ENCODE results near the gene LBH. TPM values are rescaled to one million over a fixed set of nuclear protein-coding genes. Genes with fewer than 3 reads are reported as not detected.

Gene LBH
- total RNA-seq, 1 donor from 2014 or later: 41.2 TPM

GRCh38 chr2:30270166-30270565 lies 38.8 kb downstream of the LBH start:
- Histone ChIP-seq H3K9me3 (ENCODE audit: control insufficient read depth in 3 of 3, low read length in 3 of 3) (no peaks in the 10 kb centered on the region), H3K9ac (ENCODE audit: low read depth in 1 of 3, low read length in 3 of 3) (no peak overlapping the region), H3K4me3 (ENCODE audit: low read length in 3 of 3) (no peak overlapping the region), H3K4me1 (ENCODE audit: control insufficient read depth in 3 of 3, insufficient read depth in 3 of 3, low read length in 3 of 3) (peaks cover 5 to 20% (median 8%) of the 10 kb centered on the region in 3 donors), H3K27ac (ENCODE audit: low read depth, low read length) (no peak overlapping the region), H3K27me3 (ENCODE audit: control insufficient read depth in 3 of 3, insufficient read depth in 3 of 3, low read length in 3 of 3) (no peaks in the 10 kb centered on the region), H3K36me3 (ENCODE audit: control insufficient read depth in 3 of 3, insufficient read depth in 3 of 3, low read length in 3 of 3) (no peaks in the 10 kb centered on the region)

GRCh38 chr2:30271301-30271700 lies 40.0 kb downstream of the LBH start:
- no peaks in the 10 kb centered on the region for H3K9me3 ChIP-seq (ENCODE audit: control insufficient read depth in 3 of 3, low read length in 3 of 3)
- no peaks in the 10 kb centered on the region for H3K27me3 ChIP-seq (ENCODE audit: control insufficient read depth in 3 of 3, insufficient read depth in 3 of 3, low read length in 3 of 3)
- no peak overlapping the region for H3K27ac ChIP-seq (ENCODE audit: low read depth, low read length)
- H3K4me3 ChIP-seq (ENCODE audit: low read length in 3 of 3): no peak overlapping the region
- H3K9ac ChIP-seq (ENCODE audit: low read depth in 1 of 3, low read length in 3 of 3): no peak overlapping the region
- H3K4me1 ChIP-seq (ENCODE audit: control insufficient read depth in 3 of 3, insufficient read depth in 3 of 3, low read length in 3 of 3): peaks cover 4 to 16% (median 5%) of the 10 kb centered on the region in 3 donors
- no peaks in the 10 kb centered on the region for H3K36me3 ChIP-seq (ENCODE audit: control insufficient read depth in 3 of 3, insufficient read depth in 3 of 3, low read length in 3 of 3)

GRCh38 chr2:30272286-30272685 lies 41.0 kb downstream of the LBH start:
- H3K27me3 ChIP-seq (ENCODE audit: control insufficient read depth in 3 of 3, insufficient read depth in 3 of 3, low read length in 3 of 3): no peaks in the 10 kb centered on the region
- H3K9ac ChIP-seq (ENCODE audit: low read depth in 1 of 3, low read length in 3 of 3): no peak overlapping the region
- no peaks in the 10 kb centered on the region for H3K9me3 ChIP-seq (ENCODE audit: control insufficient read depth in 3 of 3, low read length in 3 of 3)
- no peak overlapping the region for H3K27ac ChIP-seq (ENCODE audit: low read depth, low read length)
- H3K36me3 ChIP-seq (ENCODE audit: control insufficient read depth in 3 of 3, insufficient read depth in 3 of 3, low read length in 3 of 3): no peaks in the 10 kb centered on the region
- peaks cover 2 to 12% (median 5%) of the 10 kb centered on the region in 3 donors for H3K4me1 ChIP-seq (ENCODE audit: control insufficient read depth in 3 of 3, insufficient read depth in 3 of 3, low read length in 3 of 3)
- H3K4me3 ChIP-seq (ENCODE audit: low read length in 3 of 3): no peak overlapping the region

GRCh38 chr2:30272761-30273573 lies 41.6 kb downstream of the LBH start:
- Histone ChIP-seq H3K4me3 (ENCODE audit: low read length in 3 of 3) (no peak overlapping the region), H3K9me3 (ENCODE audit: control insufficient read depth in 3 of 3, low read length in 3 of 3) (no peaks in the 10 kb centered on the region), H3K9ac (ENCODE audit: low read depth in 1 of 3, low read length in 3 of 3) (no peak overlapping the region), H3K4me1 (ENCODE audit: control insufficient read depth in 3 of 3, insufficient read depth in 3 of 3, low read length in 3 of 3) (peaks cover 2 to 12% (median 5%) of the 10 kb centered on the region in 3 donors), H3K27me3 (ENCODE audit: control insufficient read depth in 3 of 3, insufficient read depth in 3 of 3, low read length in 3 of 3) (no peaks in the 10 kb centered on the region), H3K27ac (ENCODE audit: low read depth, low read length) (no peak overlapping the region), H3K36me3 (ENCODE audit: control insufficient read depth in 3 of 3, insufficient read depth in 3 of 3, low read length in 3 of 3) (no peaks in the 10 kb centered on the region)

- Histone ChIP-seq H3K9ac (ENCODE audit: low read depth in 1 of 3, low read length in 3 of 3) (no peak overlapping the region), H3K4me3 (ENCODE audit: low read length in 3 of 3) (no peak overlapping the region), H3K27ac (ENCODE audit: low read depth, low read length) (no peak overlapping the region), H3K4me1 (ENCODE audit: control insufficient read depth in 3 of 3, insufficient read depth in 3 of 3, low read length in 3 of 3) (peaks cover 2 to 9% (median 5%) of the 10 kb centered on the region in 3 donors), H3K27me3 (ENCODE audit: control insufficient read depth in 3 of 3, insufficient read depth in 3 of 3, low read length in 3 of 3) (no peaks in the 10 kb centered on the region), H3K36me3 (ENCODE audit: control insufficient read depth in 3 of 3, insufficient read depth in 3 of 3, low read length in 3 of 3) (no peaks in the 10 kb centered on the region), H3K9me3 (ENCODE audit: control insufficient read depth in 3 of 3, low read length in 3 of 3) (no peaks in the 10 kb centered on the region)
These were observed 42.2 kb downstream of the LBH start for GRCh38 chr2:30273574-30273929.

- Histone ChIP-seq H3K4me1 (ENCODE audit: control insufficient read depth in 3 of 3, insufficient read depth in 3 of 3, low read length in 3 of 3) (peaks cover 2 to 9% (median 5%) of the 10 kb centered on the region in 3 donors), H3K9me3 (ENCODE audit: control insufficient read depth in 3 of 3, low read length in 3 of 3) (no peaks in the 10 kb centered on the region), H3K27ac (ENCODE audit: low read depth, low read length) (no peak overlapping the region), H3K9ac (ENCODE audit: low read depth in 1 of 3, low read length in 3 of 3) (no peak overlapping the region), H3K36me3 (ENCODE audit: control insufficient read depth in 3 of 3, insufficient read depth in 3 of 3, low read length in 3 of 3) (no peaks in the 10 kb centered on the region), H3K27me3 (ENCODE audit: control insufficient read depth in 3 of 3, insufficient read depth in 3 of 3, low read length in 3 of 3) (no peaks in the 10 kb centered on the region), H3K4me3 (ENCODE audit: low read length in 3 of 3) (no peak overlapping the region)
These were observed 43.9 kb downstream of the LBH start for GRCh38 chr2:30275256-30275655.

- Histone ChIP-seq H3K9me3 (ENCODE audit: control insufficient read depth in 3 of 3, low read length in 3 of 3) (no peaks in the 10 kb centered on the region), H3K27me3 (ENCODE audit: control insufficient read depth in 3 of 3, insufficient read depth in 3 of 3, low read length in 3 of 3) (no peaks in the 10 kb centered on the region), H3K27ac (ENCODE audit: low read depth, low read length) (no peak overlapping the region), H3K4me3 (ENCODE audit: low read length in 3 of 3) (no peak overlapping the region), H3K4me1 (ENCODE audit: control insufficient read depth in 3 of 3, insufficient read depth in 3 of 3, low read length in 3 of 3) (peaks cover 2 to 9% (median 5%) of the 10 kb centered on the region in 3 donors), H3K36me3 (ENCODE audit: control insufficient read depth in 3 of 3, insufficient read depth in 3 of 3, low read length in 3 of 3) (no peaks in the 10 kb centered on the region), H3K9ac (ENCODE audit: low read depth in 1 of 3, low read length in 3 of 3) (no peak overlapping the region)
These were observed 45.1 kb downstream of the LBH start for GRCh38 chr2:30276455-30276911.

- H3K27ac ChIP-seq (ENCODE audit: low read depth, low read length): no peak overlapping the region
These were observed 46.2 kb downstream of the LBH start for GRCh38 chr2:30277582-30277981.

GRCh38 chr2:30278419-30278818 lies 47.1 kb downstream of the LBH start:
- no peaks in the 10 kb centered on the region for H3K27me3 ChIP-seq (ENCODE audit: control insufficient read depth in 3 of 3, insufficient read depth in 3 of 3, low read length in 3 of 3)
- H3K9me3 ChIP-seq (ENCODE audit: control insufficient read depth in 3 of 3, low read length in 3 of 3): no peaks in the 10 kb centered on the region
- H3K4me1 ChIP-seq (ENCODE audit: control insufficient read depth in 3 of 3, insufficient read depth in 3 of 3, low read length in 3 of 3): peaks cover 0 to 5% (median 3%) of the 10 kb centered on the region in 3 donors
- no peak overlapping the region for H3K4me3 ChIP-seq (ENCODE audit: low read length in 3 of 3)
- H3K27ac ChIP-seq (ENCODE audit: low read depth, low read length): no peak overlapping the region
- H3K9ac ChIP-seq (ENCODE audit: low read depth in 1 of 3, low read length in 3 of 3): no peak overlapping the region
- H3K36me3 ChIP-seq (ENCODE audit: control insufficient read depth in 3 of 3, insufficient read depth in 3 of 3, low read length in 3 of 3): no peaks in the 10 kb centered on the region

More at GRCh38 chr2:30277582-30277981, 46.2 kb downstream of the LBH start:
- H3K27me3 ChIP-seq (ENCODE audit: control insufficient read depth in 3 of 3, insufficient read depth in 3 of 3, low read length in 3 of 3): no peaks in the 10 kb centered on the region
- H3K9me3 ChIP-seq (ENCODE audit: control insufficient read depth in 3 of 3, low read length in 3 of 3): no peaks in the 10 kb centered on the region
- H3K9ac ChIP-seq (ENCODE audit: low read depth in 1 of 3, low read length in 3 of 3): no peak overlapping the region
- no peaks in the 10 kb centered on the region for H3K36me3 ChIP-seq (ENCODE audit: control insufficient read depth in 3 of 3, insufficient read depth in 3 of 3, low read length in 3 of 3)
- H3K4me3 ChIP-seq (ENCODE audit: low read length in 3 of 3): no peak overlapping the region
- peaks cover 2 to 9% (median 5%) of the 10 kb centered on the region in 3 donors for H3K4me1 ChIP-seq (ENCODE audit: control insufficient read depth in 3 of 3, insufficient read depth in 3 of 3, low read length in 3 of 3)

- no peaks in the 10 kb centered on the region for H3K9me3 ChIP-seq (ENCODE audit: control insufficient read depth in 3 of 3, low read length in 3 of 3)
- H3K27me3 ChIP-seq (ENCODE audit: control insufficient read depth in 3 of 3, insufficient read depth in 3 of 3, low read length in 3 of 3): no peaks in the 10 kb centered on the region
- H3K9ac ChIP-seq (ENCODE audit: low read depth in 1 of 3, low read length in 3 of 3): no peak overlapping the region
- no peak overlapping the region for H3K4me3 ChIP-seq (ENCODE audit: low read length in 3 of 3)
- no peak overlapping the region for H3K27ac ChIP-seq (ENCODE audit: low read depth, low read length)
- H3K4me1 ChIP-seq (ENCODE audit: control insufficient read depth in 3 of 3, insufficient read depth in 3 of 3, low read length in 3 of 3): no peaks in the 10 kb centered on the region
- no peaks in the 10 kb centered on the region for H3K36me3 ChIP-seq (ENCODE audit: control insufficient read depth in 3 of 3, insufficient read depth in 3 of 3, low read length in 3 of 3)
These were observed 49.5 kb downstream of the LBH start for GRCh38 chr2:30280596-30281434.

All from skeletal muscle tissue (tissue), 4 donors.